Measurements from ENCODE around the gene MCCD1.

- no peak for TF ChIP-seq EZH2phosphoT487 (IDR thresholded peaks at IDR 0.05; ENCODE audit: insufficient read depth, low read depth)
- TF ChIP-seq EZH2 (IDR thresholded peaks at IDR 0.05; ENCODE audit: insufficient read depth, poor library complexity, severe bottlenecking), result no peak
Measured at GRCh38 chr6:31479151-31479932, 49.4 kb upstream of the MCCD1 start.
